NCI-H187 (cell line): ENCODE data around the gene ZNF682.
"Not testable (repeated sequence)": the region's sequence is repeated elsewhere in the genome, so short reads cannot be mapped to it uniquely, and the experiment has no call there.

Source experiments
- DNase-seq, 2 experiments: peaks; one replicate each; lab custom pipeline; 2025; lab: John Stamatoyannopoulos, UW

The ZNF682 gene

GRCh38 chr19:20039203-20039723, at the start of gene ZNF682:
ZNF682 (minus strand) TSS chr19:20039505; CDS start chr19:20039345, 160 bp downstream.
- DNase-seq: peak; percentile 68 to 78

- not testable (repeated sequence) for DNase-seq
These were observed 43.6 kb upstream of the ZNF682 start for GRCh38 chr19:20082876-20083275.

- peak; percentile 39 to 63 for DNase-seq
These were observed 43.0 kb upstream of the ZNF682 start for GRCh38 chr19:20082232-20082833.

GRCh38 chr19:20080656-20081055, 41.4 kb upstream of the ZNF682 start:
- no peak for DNase-seq

GRCh38 chr19:20079476-20079875, 40.2 kb upstream of the ZNF682 start:
- no peak for DNase-seq

GRCh38 chr19:20078581-20079031, 39.3 kb upstream of the ZNF682 start:
- no peak for DNase-seq

GRCh38 chr19:20077791-20078463, 38.6 kb upstream of the ZNF682 start, which contains the start of gene ZNF90:
ZNF90 (plus strand) TSS chr19:20078000; CDS start chr19:20078133, 133 bp downstream.
- peak; percentile 56 to 75 for DNase-seq

GRCh38 chr19:20072936-20073335, 33.6 kb upstream of the ZNF682 start:
- DNase-seq: no peak

- no peak for DNase-seq
These were observed 31.4 kb upstream of the ZNF682 start for GRCh38 chr19:20070691-20071090.

GRCh38 chr19:20068559-20068958, 29.3 kb upstream of the ZNF682 start:
- not testable (repeated sequence) for DNase-seq

- DNase-seq: no peak
These were observed 28.6 kb upstream of the ZNF682 start for GRCh38 chr19:20067943-20068342.

- DNase-seq: no peak
These were observed 27.6 kb upstream of the ZNF682 start for GRCh38 chr19:20066861-20067260.

GRCh38 chr19:20060282-20060681, 21.0 kb upstream of the ZNF682 start:
- DNase-seq: no peak

- not testable (repeated sequence) for DNase-seq
These were observed 19.4 kb upstream of the ZNF682 start for GRCh38 chr19:20058738-20059137.

GRCh38 chr19:20051841-20052768, 12.8 kb upstream of the ZNF682 start:
- peak; percentile 69 to 76 for DNase-seq

- not testable (repeated sequence) for DNase-seq
These were observed 6.4 kb upstream of the ZNF682 start for GRCh38 chr19:20045742-20046141.

- DNase-seq: no peak
These were observed 5.4 kb upstream of the ZNF682 start for GRCh38 chr19:20044663-20045062.

GRCh38 chr19:20038358-20039202, 725 bp downstream of the ZNF682 start:
- DNase-seq: no peak

GRCh38 chr19:20035935-20036334, 3.4 kb downstream of the ZNF682 start:
- no peak for DNase-seq

- no peak for DNase-seq
These were observed 10.7 kb downstream of the ZNF682 start for GRCh38 chr19:20028611-20029010.

- no peak for DNase-seq
These were observed 33.6 kb downstream of the ZNF682 start for GRCh38 chr19:20005741-20006140.
